Mesendoderm (in vitro differentiated cells): ENCODE data around the gene TNIK.

ENCODE experiments used
- DNase-seq: peaks from one replicate; pipeline ENCODE4 v3.0.0; 2013
- H2AK5ac ChIP-seq: 2 replicates; pipeline ENCODE4 v1.6.1; 2013; ENCODE audit warnings: low read length, inconsistent platforms
- H2BK120ac ChIP-seq: 2 replicates; pipeline ENCODE4 v1.6.1; 2013; ENCODE audit warnings: low read depth, mild to moderate bottlenecking, low read length, moderate library complexity, mixed read lengths
- H2BK15ac ChIP-seq: replicated peaks from 2 replicates; pipeline ENCODE4 v1.6.1; 2013; ENCODE audit warnings: low read depth, mild to moderate bottlenecking, moderate library complexity
- H2BK5ac ChIP-seq: 2 replicates; pipeline ENCODE4 v1.6.1; 2013; ENCODE audit warnings: low read length, inconsistent platforms
- H3K18ac ChIP-seq: 2 replicates; pipeline ENCODE4 v1.6.1; 2013; ENCODE audit warnings: mild to moderate bottlenecking, low read length, mixed read lengths
- H3K23ac ChIP-seq: one replicate; pipeline ENCODE4 v1.6.1; 2013; ENCODE audit warnings: low read length
- H3K27ac ChIP-seq: 2 replicates; pipeline ENCODE4 v1.5.1; 2013; ENCODE audit warnings: low read depth, mild to moderate bottlenecking, inconsistent platforms, low read length, moderate library complexity
- H3K27me3 ChIP-seq: 2 replicates; pipeline ENCODE4 v1.6.1; 2013; ENCODE audit warnings: low read length, control low read depth, mild to moderate bottlenecking, inconsistent platforms; ENCODE audit not compliant: insufficient read depth, poor library complexity
- H3K36me3 ChIP-seq: 2 replicates; pipeline ENCODE4 v1.6.1; 2013; ENCODE audit warnings: low read length, inconsistent platforms; ENCODE audit not compliant: control insufficient read depth, insufficient read depth
- H3K4ac ChIP-seq: one replicate; pipeline ENCODE4 v1.6.1; 2013; ENCODE audit warnings: low read depth, mild to moderate bottlenecking, low read length, moderate library complexity
- H3K4me1 ChIP-seq: 2 replicates; pipeline ENCODE4 v1.6.1; 2013; ENCODE audit warnings: low read depth, low read length, inconsistent platforms; ENCODE audit not compliant: control insufficient read depth
- H3K4me2 ChIP-seq: 2 replicates; pipeline ENCODE4 v1.6.1; 2013; ENCODE audit warnings: low read length
- H3K4me3 ChIP-seq: 2 replicates; pipeline ENCODE4 v1.5.1; 2013; ENCODE audit warnings: mild to moderate bottlenecking, low read length
- H3K56ac ChIP-seq: one replicate; pipeline ENCODE4 v1.6.1; 2013; ENCODE audit warnings: low read length
- H3K79me1 ChIP-seq: 2 replicates; pipeline ENCODE4 v1.6.1; 2013; ENCODE audit warnings: low read length, inconsistent platforms
- H3K79me2 ChIP-seq: 2 replicates; pipeline ENCODE4 v1.6.1; 2013; ENCODE audit warnings: mild to moderate bottlenecking, low read length; ENCODE audit not compliant: control insufficient read depth, insufficient read depth
- H3K9ac ChIP-seq: 2 replicates; pipeline ENCODE4 v1.6.1; 2013; ENCODE audit warnings: low read length, inconsistent platforms
- H4K5ac ChIP-seq: one replicate; pipeline ENCODE4 v1.6.1; 2013; ENCODE audit warnings: low read length
- H4K8ac ChIP-seq: one replicate; pipeline ENCODE4 v1.6.1; 2013; ENCODE audit warnings: low read depth, mild to moderate bottlenecking, control low read depth, low read length, moderate library complexity
- WGBS: extraction: QIAGEN DNeasy Blood & Tissue Kit; methylation state at CpG from one replicate; pipeline ENCODE4 v1.1.7; 2013; ENCODE audit warnings: low lambda C conversion rate, missing lambda C conversion rate; ENCODE audit not compliant: insufficient coverage; ENCODE audit errors: extremely low coverage; 5-methylcytosine and 5-hydroxymethylcytosine counted together

Gene TNIK

DNA sequence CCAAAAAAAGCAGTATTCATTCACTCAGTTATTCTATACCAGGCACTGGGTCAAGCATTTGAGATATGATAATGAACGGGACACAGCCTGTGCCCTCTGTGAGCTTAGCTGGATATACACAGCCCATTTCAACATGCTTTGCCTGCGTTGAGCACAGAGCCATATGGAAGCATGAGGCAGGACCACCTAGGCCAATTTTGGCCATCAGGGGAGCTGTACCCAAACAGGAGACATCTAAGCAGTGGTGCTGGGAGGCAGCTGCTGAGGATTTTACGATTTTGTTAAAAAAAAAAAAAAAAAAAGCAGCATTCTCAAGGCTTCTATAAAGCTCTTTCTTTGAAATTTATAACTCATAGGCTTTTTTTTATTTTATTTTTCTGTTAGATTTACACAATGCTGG lies 346.5 kb downstream of the TNIK start:
- H4K5ac ChIP-seq: no peak overlapping the region
- no peak overlapping the region for H3K9ac ChIP-seq
- no peak overlapping the region for H3K23ac ChIP-seq
- H2BK5ac ChIP-seq: no peak overlapping the region
- H3K79me2 ChIP-seq: no peaks in the 10 kb centered on the region
- no peaks in the 10 kb centered on the region for H3K36me3 ChIP-seq
- H3K27me3 ChIP-seq: no peaks in the 10 kb centered on the region
- H3K56ac ChIP-seq: no peak overlapping the region
- no peak overlapping the region for H3K18ac ChIP-seq
- no peak overlapping the region for H3K4me3 ChIP-seq
- peak; percentile 72 for DNase-seq
- H2BK15ac ChIP-seq: no peak overlapping the region
- peaks cover 5% of the 10 kb centered on the region for H3K4me1 ChIP-seq
- no peaks in the 10 kb centered on the region for H3K79me1 ChIP-seq
- H3K4ac ChIP-seq: no peak overlapping the region
- H2AK5ac ChIP-seq: no peak overlapping the region
- no peak overlapping the region for H3K27ac ChIP-seq
- no CpG with 5 or more reads among the region's 3 CpGs for WGBS
- H3K4me2 ChIP-seq: no peak overlapping the region
- no peak overlapping the region for H4K8ac ChIP-seq
- H2BK120ac ChIP-seq: no peak overlapping the region

DNA sequence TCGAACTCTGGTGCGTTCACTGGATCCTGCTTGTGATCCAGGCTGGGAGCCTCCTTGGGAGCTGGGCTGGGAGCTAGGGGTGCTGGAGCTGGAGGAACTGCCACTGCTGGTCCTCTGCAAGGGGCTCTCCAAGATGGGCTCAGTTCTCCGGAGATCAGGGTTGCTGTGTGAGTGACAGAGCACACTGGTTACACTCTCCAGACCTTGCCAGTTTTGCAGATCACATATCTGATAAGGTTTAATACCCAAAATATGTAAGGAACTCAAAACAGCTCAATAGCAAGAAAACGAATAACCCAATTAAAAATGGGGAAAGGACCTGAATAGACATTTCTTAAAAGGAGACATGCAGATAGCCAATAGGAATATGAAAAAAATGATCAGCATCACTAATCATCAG lies 349.5 kb downstream of the TNIK start:
- Histone ChIP-seq H3K36me3 (no peaks in the 10 kb centered on the region), H2BK120ac (no peak overlapping the region)
- DNase-seq: no peak

DNA sequence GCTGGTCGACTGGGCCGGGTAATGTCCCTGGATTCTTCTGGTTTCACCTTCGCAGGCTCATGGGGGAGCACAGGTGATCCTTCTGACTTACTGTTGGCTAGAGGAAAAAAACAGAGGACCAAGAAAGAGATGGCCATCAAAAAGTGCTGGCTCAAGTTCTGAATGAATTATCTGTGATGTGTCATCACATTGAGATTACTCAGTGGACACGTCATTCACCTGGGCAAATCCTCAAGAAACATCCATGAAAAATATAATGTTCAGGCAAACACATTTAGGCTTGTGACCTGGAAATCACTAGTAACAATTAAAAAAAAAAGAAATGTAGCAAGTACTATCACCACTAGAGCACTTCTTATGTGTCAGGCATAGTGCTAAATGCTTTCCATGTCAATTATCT lies 352.1 kb downstream of the TNIK start:
- H3K27me3 ChIP-seq: no peaks in the 10 kb centered on the region
- H3K4ac ChIP-seq: no peak overlapping the region
- H2BK15ac ChIP-seq: no peak overlapping the region
- no peak overlapping the region for H3K27ac ChIP-seq
- no peak overlapping the region for H3K9ac ChIP-seq
- no peak for DNase-seq
- no peak overlapping the region for H4K8ac ChIP-seq
- H3K79me1 ChIP-seq: no peaks in the 10 kb centered on the region
- no peak overlapping the region for H3K4me3 ChIP-seq
- no peak overlapping the region for H4K5ac ChIP-seq
- no peak overlapping the region for H3K18ac ChIP-seq
- H3K4me1 ChIP-seq: no peaks in the 10 kb centered on the region
- H2BK5ac ChIP-seq: no peak overlapping the region
- no peak overlapping the region for H2BK120ac ChIP-seq
- no CpG with 5 or more reads among the region's 4 CpGs for WGBS
- H3K4me2 ChIP-seq: no peak overlapping the region
- H3K56ac ChIP-seq: no peak overlapping the region
- no peaks in the 10 kb centered on the region for H3K36me3 ChIP-seq
- no peaks in the 10 kb centered on the region for H3K79me2 ChIP-seq
- no peak overlapping the region for H2AK5ac ChIP-seq
- H3K23ac ChIP-seq: no peak overlapping the region

More for the DNA sequence above, 349.5 kb downstream of the TNIK start:
- no peak overlapping the region for H2AK5ac ChIP-seq
- no peak overlapping the region for H3K9ac ChIP-seq
- H3K4me3 ChIP-seq: no peak overlapping the region
- H2BK15ac ChIP-seq: no peak overlapping the region
- H3K27me3 ChIP-seq: no peaks in the 10 kb centered on the region
- no peaks in the 10 kb centered on the region for H3K79me2 ChIP-seq
- H3K18ac ChIP-seq: no peak overlapping the region
- H3K56ac ChIP-seq: no peak overlapping the region
- no peak overlapping the region for H3K27ac ChIP-seq
- no peak overlapping the region for H3K4me2 ChIP-seq
- H3K79me1 ChIP-seq: no peaks in the 10 kb centered on the region
- no peak overlapping the region for H4K5ac ChIP-seq
- H3K4me1 ChIP-seq: no peaks in the 10 kb centered on the region
- WGBS: no CpG with 5 or more reads among the region's 4 CpGs
- no peak overlapping the region for H3K4ac ChIP-seq
- H4K8ac ChIP-seq: no peak overlapping the region
- no peak overlapping the region for H2BK5ac ChIP-seq
- no peak overlapping the region for H3K23ac ChIP-seq

DNA sequence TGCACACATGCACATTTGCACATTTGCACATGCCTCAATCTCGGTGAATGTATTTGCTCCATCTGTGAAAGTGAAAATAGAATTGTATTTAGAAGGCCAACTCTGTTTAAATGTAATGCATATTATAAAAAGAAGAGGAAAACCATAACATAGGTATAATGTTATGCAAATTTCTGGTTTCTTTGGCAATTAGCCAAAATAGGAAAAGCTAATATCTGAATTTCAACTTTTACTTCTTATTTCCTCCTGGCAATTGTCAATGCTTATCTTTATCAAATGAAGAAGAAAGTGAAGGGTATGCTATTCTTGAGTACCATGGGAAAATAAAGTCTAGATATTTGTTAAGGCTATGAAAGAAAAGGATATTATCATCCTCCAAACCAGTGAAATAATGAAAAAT lies 357.0 kb downstream of the TNIK start:
- Histone ChIP-seq H3K4ac (no peak overlapping the region), H3K4me3 (no peak overlapping the region), H2BK15ac (no peak overlapping the region), H4K8ac (no peak overlapping the region), H2BK5ac (no peak overlapping the region), H3K27me3 (no peaks in the 10 kb centered on the region), H3K18ac (no peak overlapping the region), H2AK5ac (no peak overlapping the region), H3K9ac (no peak overlapping the region), H3K4me1 (no peaks in the 10 kb centered on the region), H2BK120ac (no peak overlapping the region), H3K23ac (no peak overlapping the region), H3K36me3 (no peaks in the 10 kb centered on the region), H3K79me1 (no peaks in the 10 kb centered on the region), H3K27ac (no peak overlapping the region), H3K56ac (no peak overlapping the region), H3K4me2 (no peak overlapping the region), H4K5ac (no peak overlapping the region), H3K79me2 (no peaks in the 10 kb centered on the region)
- WGBS: no CpG with 5 or more reads among the region's 1 CpG
- DNase-seq: no peak

DNA sequence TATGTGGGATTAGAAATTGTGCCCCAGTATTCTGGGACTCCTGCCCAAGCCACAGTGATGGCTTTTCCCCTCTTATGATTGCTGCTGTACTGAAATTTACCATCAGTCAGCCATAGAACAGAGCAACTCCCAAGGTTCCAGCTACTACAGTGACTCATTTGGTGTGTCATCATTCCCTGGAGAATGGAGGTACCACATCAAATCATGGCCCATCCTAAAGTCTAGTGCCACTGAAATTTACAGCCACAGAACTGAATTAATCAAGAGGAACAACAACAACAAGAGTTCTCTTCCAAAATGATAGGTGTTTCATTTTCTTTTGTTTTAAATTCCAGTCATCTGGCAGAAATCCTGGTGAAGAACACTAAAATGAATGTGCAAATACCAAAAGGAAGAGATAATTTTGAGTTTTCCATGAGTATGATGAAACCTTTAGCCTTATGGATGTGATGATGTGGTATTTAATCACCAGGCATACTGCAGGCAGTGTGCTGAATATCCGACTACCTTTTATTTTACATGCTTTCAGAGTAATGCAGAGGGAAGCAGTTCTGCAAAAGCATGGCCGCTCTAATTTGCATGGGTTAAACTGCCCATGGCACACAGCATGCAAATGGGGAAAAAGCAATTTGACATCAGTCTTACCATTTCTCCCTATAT lies 358.1 kb downstream of the TNIK start:
- Histone ChIP-seq H3K36me3 (no peaks in the 10 kb centered on the region), H2BK15ac (no peak overlapping the region), H3K79me2 (no peaks in the 10 kb centered on the region), H3K27ac (no peak overlapping the region), H2BK120ac (no peak overlapping the region), H3K79me1 (no peaks in the 10 kb centered on the region), H3K9ac (no peak overlapping the region), H3K4me1 (no peaks in the 10 kb centered on the region), H2BK5ac (no peak overlapping the region), H3K23ac (no peak overlapping the region), H2AK5ac (no peak overlapping the region), H3K18ac (no peak overlapping the region), H3K4me3 (no peak overlapping the region), H3K56ac (no peak overlapping the region), H4K8ac (no peak overlapping the region), H3K4me2 (no peak overlapping the region), H3K27me3 (no peaks in the 10 kb centered on the region), H3K4ac (no peak overlapping the region), H4K5ac (no peak overlapping the region)
- DNase-seq: no peak
- WGBS: no CpG with 5 or more reads among the region's 2 CpGs

DNA sequence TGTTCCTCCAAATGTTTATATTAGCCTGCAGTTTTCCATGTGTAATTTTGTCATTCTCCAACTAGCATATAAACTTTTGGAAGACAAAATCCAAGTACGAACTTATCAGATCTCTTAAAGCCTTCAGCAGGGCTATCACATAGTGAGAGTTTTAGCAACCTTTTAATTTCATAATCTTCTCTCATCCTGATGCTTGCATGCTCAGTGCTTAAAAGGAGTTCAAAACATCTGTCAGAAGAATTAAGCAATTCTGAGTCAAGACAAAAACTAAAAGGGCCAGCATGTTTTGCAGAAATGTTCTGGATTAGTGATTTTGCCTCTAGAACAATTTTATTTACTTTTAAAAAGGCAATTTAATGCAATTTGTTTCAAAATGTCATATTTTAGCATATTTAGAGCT lies 360.3 kb downstream of the TNIK start:
- Histone ChIP-seq H3K36me3 (no peaks in the 10 kb centered on the region), H3K27me3 (no peaks in the 10 kb centered on the region), H3K56ac (no peak overlapping the region), H3K23ac (no peak overlapping the region), H2BK15ac (no peak overlapping the region), H2BK120ac (no peak overlapping the region), H3K4me1 (no peaks in the 10 kb centered on the region), H4K8ac (no peak overlapping the region), H3K4me3 (no peak overlapping the region), H2BK5ac (no peak overlapping the region), H2AK5ac (no peak overlapping the region), H3K4ac (no peak overlapping the region), H3K79me1 (no peaks in the 10 kb centered on the region), H3K4me2 (no peak overlapping the region), H3K79me2 (no peaks in the 10 kb centered on the region), H4K5ac (no peak overlapping the region), H3K18ac (no peak overlapping the region), H3K9ac (no peak overlapping the region), H3K27ac (no peak overlapping the region)
- WGBS: no CpG with 5 or more reads among the region's 1 CpG
- no peak for DNase-seq
